M059J (cell line): ENCODE data around the gene SLCO4A1. TPM values are rescaled to one million over a fixed set of nuclear protein-coding genes. Genes with fewer than 3 reads are reported as not detected.
A peak's percentile ranks its signal among the peaks of the same experiment; 100 is the strongest.

ENCODE experiments used
- DNase-seq: peaks from one replicate; pipeline ENCODE4 v3.0.0-alpha.2; 2012; ENCODE audit warnings: low read depth
- total RNA-seq: library from RNA; depleted of rRNA; stranded (reverse); fragments of >200 nt; shearing (Covaris generic); gene quantifications from 2 replicates; pipeline ENCODE4 v1.2.3, GENCODE V29; 2014

The SLCO4A1 gene
- total RNA-seq, 1 experiment from 2014 or later = 69.5 TPM

DNA sequence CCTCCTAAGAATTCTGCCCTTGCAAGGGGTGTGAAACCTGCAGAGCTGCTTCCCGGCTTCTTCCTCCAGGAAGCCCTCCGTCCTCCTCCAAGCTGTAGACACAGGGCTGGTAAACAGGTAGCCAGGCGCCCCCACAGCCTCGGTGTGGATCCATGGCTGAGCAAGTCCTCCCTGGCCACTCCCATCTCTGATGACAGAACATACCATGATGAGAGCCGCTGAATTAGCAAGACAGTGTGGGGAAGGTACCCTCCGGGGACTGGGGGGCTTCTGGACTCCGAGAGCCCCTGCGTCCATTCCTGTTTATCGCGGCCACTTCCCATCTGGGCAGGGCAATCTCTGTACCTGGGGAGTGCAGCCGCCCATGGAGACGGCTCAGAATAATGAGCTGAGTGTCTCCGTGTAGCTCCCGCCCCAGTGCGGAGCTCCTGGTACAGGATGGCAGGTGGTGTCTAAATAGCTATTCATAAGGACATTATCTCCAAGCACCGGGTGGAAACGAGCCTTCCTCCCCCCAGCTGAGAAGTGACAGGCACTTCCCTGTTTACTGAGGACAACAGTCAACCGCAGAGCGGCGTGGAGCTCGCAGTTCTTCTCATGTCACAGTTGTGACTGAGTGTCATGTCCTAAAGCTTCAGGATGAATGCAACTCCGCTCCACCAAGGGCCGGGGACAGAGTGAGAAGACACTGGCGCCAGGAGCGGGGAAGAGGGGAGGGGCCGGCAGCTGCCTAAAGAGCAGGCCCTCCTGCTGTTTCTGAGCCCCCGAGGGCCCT, 43.7 kb downstream of the SLCO4A1 start:
- DNase-seq = no peak

DNA sequence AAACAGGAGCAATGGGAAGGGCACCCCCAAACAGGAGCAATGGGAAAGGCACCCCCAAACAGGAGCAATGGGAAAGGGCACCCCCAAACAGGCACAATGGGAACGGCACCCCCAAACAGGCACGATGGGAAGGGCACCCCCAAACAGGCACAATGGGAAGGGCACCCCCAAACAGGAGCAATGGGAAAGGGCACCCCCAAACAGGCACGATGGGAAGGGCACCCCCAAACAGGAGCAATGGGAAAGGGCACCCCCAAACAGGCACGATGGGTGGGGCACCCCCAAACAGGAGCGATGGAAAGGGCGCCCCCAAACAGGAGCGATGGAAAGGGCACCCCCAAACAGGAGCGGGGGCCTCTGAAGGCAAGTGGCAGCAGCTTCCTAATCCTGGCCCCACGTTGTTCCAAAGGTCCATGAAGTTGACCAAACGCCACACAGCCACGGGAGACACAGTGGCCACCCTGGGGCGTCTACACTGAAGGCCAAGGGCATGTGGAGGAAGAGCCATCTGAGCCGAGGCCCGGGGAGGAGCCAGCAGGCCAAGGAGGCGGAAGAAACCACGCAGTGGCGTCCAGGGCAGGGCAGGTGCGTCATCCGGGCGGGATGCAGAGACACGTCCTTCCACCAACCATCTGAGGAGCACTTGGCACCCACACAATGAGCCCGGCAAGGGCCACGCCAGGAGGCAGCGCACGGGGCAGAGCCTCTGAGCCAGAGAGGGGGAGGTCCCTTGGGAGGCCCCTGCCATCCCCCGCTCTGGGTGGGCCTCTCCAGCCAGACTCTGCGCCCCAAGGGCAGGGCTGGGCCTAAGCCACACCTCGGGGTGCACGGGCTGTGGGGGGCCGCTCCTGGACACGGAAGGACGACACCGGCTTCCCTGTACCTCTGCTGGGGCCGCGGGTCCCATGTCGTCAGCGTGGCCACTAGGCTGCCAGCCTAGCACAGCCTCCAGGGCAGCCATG, 44.8 kb downstream of the SLCO4A1 start:
- peak; percentile 31 for DNase-seq

DNA sequence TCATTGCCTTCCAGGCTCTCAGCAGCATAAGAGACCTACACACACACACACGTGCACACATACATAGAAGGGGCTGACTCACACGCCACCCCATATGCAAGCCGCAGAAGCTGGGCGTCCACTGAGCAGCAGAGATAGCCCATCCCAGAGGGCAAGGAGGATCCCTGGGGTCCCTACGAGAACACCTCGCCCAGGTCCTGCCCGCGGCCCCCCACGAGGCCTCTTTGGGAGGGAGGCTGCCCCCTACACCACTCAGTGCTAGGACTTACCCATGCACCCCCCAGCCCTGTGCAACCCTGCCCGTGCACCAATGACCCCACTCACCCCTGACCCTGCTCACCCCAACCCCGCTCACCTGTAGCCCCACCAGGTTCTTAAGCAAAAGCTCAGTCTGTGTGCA, 45.8 kb downstream of the SLCO4A1 start:
- DNase-seq = no peak

DNA sequence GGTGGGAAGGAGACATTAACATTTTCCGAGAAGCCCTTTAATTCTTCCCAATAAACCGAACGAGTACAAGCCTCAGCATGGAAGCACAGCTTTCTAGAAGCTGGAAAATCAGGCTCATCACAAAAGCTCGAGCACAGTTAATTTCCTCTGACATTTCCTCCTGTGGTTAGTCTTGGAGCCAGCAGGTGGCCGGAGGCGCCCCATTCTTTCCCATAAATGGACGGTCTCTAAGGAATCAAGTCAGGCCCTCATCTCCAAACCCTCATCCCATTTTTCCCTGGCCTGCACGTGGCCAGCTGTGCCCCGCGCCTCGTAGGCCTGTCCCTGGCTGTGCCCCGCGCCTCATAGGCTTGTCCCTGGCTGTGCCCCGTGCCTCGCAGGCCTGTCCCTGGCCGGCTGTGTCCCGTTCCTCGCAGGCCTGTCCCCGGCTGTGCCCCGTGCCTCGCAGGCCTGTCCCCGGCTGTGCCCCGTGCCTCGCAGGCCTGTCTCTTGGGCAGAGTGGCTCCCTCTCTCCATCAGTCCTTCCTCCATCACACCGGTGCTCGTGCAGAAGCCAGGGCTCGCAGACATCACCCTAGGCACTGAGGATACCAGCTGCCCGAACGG, 46.7 kb downstream of the SLCO4A1 start:
- DNase-seq = peak; percentile 68

DNA sequence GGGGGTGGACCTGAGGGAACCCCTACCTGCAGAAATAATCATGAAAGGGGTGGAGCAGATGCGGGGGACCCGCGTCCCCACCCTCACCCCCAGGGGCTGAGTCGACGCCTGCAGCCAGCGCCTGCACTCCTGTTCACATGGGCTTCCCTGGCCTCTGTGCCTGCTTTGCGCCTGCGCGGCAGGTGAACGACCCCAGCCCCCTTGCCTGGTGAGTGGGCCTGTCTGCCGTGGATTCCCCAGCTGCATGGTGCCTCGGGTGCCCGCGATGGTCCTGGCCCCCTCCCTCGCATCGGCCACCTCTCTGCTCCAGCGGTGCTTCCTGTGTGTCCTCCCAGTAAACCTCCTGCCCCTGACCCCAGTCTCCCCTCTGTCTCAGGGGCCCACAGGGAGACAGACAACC, 47.6 kb downstream of the SLCO4A1 start:
- DNase-seq = no peak

DNA sequence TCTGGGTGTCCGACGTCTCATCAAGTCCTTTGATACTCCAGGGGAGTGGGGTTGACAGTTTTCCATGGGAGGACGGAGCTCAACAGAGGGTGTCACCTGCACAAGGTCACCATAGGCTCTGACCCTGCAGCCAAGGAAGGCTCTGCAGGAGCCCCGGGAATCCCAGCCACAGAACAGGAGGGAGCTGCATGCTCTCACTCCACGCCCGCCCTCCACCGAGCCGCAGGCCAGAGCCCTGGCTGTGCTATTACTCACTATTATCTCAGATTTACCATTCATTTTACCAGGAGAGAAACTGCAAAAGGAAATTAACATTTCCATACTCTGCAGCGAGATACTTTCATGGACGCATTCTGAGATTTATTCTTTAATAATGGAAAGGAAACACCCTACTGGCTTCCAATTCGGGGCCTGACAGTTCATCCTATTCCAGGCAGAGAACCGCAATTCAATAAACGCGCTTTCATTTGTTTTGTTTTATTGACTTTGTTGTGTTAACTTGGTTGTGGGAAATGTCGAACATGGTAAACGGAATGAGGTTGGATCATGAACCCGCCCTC, 48.0 kb downstream of the SLCO4A1 start:
- DNase-seq = no peak

DNA sequence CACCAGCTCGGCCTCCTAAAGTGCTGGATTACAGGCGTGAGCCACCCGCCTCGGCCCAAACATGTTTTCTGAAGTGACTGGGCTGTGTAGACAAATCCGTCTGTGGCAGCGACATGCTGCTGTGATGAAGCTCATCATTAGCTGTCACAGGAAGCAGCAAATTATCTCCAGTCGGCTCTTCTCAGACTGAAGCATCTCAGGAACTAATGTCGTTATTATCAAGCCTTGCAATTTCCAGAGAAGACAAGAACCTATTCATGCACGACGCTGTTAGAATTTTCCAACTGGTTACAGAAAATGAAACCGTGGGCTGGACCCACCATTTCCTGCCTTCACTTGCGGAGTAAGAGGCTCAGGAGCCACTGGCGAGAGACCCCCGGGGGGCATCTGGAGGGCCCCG, 49.2 kb downstream of the SLCO4A1 start:
- no peak for DNase-seq

DNA sequence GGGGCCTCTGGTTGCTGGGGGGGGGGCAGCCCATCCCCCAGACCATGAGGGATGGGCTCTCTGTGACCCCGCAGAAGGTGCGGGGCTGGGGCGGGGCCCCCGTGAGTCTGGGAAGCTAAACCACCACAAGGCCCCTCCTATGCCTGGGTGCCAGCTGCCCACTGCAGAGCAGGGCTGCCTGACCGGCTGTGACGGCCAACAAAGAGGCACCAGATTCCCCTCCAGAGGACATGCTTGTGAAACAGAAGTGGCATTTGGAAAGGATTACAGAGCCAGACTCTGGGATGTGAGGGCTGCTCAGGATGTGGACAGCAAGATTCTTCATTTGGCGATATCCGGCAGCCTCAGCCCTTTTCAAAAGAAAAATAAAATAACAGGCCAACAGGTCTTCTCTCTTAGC, 49.9 kb downstream of the SLCO4A1 start:
- DNase-seq = no peak

DNA sequence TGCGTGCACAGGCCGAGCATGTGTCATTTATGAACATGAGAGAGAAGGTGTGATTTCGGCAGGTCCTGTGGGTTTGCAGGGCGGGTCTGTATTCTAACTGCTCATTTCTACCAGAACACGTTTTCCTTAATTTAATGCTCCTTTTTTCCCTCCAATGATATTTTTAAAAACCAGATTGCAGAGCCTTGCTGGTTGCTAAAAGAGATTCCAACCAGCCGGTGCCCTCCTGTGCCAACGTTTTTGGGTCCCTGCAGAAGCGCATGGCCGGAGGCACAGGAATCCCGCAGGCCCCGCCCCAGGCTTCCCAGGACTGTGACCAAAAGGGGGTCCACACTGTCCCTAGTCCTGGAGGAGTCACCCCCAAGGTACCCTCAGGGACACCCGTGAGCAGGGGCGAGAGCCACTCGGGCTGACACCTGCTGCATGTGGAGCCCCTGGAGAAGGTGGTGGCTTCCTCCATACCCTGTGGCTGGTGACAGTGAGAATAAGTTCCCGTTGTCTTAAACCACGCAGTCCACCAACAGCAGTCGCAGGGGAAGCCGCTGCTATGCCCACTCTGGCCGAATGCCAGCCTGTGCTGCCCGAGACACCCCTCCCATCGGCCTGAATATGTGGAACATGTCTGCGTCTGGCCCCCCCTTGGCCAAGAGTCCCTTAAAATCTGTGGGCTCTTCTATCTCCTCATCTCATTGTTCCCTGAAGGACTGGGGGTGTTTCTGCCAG, 50.7 kb downstream of the SLCO4A1 start:
- no peak for DNase-seq

DNA sequence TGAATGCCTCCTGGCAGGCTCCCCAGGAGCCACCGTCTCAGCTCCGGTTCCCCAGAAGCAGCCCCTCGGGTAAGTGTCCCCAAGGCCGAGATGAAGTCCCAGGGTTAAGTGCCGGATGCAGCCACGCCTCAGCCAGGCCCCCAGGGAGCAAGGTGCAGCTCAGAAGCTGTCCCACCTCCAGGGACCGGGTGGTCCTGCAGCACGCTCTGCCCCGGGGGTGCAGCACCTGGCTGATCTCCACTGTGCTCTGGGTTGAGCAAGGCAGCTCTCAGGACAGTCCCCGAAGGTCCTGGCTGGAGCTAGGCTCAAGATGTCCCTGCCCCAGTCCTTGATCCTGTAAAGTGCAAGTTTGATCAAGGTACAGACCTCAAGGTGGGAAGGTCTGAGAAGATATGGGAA, 51.2 kb downstream of the SLCO4A1 start:
- no peak for DNase-seq

DNA sequence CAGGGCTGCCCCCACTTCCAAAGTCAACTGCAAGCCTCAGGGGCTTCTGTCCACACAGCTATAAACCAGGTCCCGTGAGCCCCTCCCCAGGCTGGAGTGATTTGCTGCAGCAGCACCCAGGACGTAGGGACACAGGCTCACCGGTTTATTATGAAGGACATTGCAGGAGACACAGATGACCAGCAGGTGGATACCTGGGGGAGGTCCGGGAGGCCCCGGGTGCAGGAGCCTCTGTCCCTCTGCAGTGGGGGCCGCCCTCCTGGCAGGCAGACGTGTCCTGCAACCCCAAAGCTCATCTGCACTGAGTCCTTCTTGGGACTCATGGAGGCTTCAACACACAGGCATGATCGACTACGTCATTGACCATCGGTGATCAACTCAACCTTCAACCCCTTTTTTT, 51.8 kb downstream of the SLCO4A1 start:
- no peak for DNase-seq

DNA sequence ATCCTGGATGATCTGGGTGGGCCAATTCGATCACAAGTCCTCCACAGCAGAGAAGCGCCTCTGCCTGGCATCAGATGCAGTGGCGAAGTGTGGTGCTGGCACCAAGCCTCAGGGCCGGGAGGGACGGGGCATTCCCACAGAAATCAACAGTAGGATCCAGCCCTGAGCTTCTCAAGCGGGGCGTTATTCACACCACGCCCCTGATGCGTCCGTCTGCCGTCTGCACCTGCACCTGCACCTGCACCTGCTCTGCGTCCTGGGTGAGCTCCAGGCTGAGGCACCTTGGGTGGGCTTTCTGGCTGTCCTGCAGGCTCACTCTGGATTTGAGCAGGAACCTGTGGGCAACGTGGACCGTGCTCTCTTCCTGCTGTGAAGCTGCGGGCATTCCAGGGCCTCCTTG, 52.6 kb downstream of the SLCO4A1 start:
- no peak for DNase-seq

DNA sequence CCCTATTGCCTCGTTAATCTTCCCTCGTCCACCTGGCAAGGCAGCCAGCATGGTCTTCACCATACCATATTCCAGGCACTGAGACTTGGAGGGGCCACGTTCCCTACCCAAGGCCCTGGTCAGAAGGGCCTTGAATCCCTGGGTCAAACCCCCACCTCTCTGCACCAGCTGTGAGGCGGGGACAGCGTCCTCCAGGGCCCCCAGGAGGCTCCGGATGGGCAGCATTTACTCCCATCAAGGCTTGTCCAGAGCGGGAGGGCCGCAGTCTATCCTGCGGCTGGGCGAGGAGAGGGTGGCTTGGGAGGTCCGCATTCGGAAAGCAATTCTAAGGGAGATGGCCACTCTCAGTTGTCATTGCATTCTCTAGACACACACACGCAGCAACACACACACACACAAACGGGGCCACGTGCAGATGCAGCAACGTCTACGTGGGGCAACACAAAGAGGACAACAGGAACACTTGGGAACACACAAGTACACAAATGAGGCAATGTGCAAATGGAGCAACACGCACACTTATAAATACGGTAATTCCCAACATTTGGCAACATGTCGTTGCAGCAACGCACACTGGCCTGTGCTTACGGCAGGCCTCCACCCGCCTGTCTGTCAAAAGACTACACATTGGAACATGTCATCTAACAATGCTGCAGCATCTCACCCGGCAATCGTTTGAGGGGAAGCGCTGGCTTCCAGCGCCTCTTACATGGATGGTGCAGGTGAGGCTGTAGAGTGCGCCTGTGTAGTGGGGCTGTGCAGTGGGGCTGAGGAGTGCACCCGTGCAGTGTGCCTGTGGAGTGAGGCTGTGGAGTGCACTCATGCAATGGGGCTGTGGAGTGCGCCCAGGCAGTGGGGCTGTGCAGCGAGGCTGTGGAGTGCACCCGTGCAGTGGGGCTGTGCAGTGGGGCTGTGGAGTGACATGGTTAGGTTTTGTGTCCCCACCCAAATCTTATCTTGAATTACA, 53.4 kb downstream of the SLCO4A1 start:
- no peak for DNase-seq

DNA sequence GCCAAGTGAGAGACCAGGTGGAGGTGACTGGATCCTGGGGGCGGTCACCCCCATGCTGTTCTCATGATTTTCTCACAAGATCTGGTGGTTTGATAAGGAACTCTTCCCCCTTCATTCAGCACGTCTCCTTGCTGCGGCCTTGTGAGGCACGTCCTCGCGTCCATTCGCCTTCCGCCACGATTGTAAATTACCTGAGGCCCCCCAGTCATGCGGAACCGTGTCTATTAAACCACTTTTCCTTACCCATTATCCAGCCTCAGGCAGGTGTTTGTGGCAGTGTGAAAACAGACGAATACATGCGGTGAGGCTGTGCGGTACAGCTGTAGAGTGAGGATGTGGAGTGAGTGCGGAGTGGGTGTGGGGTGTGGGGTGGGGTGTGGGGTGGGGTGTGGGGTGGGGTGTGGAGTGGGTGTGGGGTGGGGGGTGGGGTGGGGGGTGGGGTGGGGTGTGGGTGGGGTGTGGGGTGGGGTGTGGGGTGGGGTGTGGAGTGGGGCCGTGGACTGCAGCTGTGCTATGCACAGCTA, 54.2 kb downstream of the SLCO4A1 start:
- no peak for DNase-seq

DNA sequence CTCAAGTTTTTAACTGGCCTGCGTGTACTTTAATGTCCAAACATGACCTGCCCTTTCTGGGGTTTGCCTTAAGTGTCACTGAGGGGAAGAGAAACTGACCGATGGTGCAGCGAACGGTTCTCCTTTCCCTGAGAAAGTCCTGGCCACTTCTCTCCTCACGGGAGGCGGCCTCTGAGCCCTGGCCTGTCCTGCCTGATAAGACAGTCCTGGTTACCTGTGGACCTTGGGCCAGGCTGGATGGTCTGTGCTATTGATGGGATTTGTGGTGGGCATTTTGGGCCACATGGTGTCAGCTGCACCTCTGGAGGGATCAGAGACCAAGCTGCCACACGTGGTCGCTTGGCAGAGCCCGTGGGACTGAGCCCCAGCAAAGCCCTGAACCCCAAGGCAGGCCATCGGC, 54.7 kb downstream of the SLCO4A1 start:
- DNase-seq = no peak

DNA sequence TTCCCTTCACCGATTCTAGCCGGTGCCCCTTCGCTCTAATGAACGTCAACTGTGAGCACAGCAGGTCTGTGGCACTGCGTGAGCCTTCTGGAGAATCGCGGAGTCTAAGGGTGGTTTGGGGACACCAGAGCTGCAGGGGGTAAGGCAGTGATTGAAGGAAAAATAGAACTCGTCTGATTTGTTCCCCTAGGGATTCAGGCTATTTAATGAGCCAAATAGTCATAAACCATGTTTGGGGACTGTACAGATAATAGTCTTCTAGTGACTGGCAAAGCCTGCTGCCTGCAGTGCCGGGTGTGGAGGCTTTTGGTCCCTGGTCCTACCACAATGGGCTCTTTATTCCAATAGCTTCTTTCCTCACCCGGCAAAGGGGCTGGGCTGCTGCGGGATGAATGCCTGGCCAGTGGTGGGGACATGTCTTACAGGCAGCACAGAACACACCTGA, 55.2 kb downstream of the SLCO4A1 start:
- DNase-seq = no peak

DNA sequence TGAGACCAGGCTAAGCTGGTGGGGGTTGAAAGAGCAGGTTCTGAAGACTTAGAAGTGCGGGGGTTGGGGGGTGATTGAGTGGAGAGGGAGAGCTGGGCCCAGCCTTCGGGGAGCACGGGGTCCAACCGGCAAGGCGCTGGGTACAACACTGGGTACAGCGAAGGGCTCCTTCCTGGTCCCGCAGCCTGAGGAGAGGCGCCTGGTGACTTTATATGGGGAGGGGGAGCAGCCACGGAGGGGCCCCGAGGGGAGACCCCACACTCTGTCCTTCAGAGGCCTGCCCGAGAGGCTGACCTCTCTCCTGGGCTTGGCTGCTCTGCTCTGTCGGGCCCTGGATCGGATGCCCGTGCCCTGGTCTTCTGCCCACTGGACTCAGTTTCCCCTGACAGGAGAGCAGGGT, 55.9 kb downstream of the SLCO4A1 start:
- DNase-seq = no peak

DNA sequence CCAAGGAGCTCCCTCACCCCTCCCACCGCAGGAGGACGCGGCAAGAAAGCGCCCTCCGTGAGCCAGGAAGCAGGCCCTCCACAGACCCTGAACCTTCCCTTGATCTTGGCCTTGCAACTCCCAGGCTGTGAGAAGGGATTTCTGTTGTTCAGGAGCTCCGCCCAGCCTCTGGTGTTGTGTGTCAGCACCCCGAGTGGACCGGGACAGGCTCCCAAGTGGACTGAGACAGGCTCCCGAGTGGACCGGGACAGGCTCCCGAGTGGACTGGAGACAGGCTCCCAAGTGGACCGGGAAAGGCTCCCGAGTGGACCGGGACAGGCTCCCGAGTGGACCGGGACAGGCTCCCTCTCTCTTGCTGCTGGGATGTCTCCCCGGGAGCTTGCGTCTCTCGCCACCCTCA, 57.0 kb downstream of the SLCO4A1 start:
- DNase-seq = no peak

DNA sequence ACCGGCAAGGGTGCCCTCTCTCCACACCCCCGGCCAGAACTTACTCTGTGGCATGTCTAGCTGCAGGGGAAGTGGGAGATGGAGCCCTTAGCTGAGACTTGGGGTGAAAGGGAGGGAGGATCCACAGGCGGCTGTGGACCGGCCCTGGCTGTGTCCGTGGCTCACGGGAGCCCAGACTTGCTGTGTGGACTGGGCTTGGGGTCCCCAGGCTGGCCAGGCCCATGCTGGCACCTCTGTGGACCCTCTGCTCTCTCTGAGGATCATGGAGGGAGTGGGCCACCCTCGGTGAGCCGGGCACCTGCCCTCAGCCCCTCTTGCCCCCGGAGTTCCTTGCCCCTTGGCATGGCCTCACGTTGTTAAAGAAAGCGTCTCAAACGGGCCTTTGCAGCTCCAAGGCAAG, 57.4 kb downstream of the SLCO4A1 start:
- no peak for DNase-seq
